Memory B cell (primary cell): ENCODE measurements around the gene PPL.
"Not testable (repeated sequence)": the region's sequence is repeated elsewhere in the genome, so short reads cannot be mapped to it uniquely, and the experiment has no call there.

Experiments
- ATAC-seq: fragments of 150-1000 bp; cut with Tn5 transposase; 2 replicates; pipeline ENCODE4 v1.10.0; 2021; ENCODE audit warnings: low read depth, mild to moderate bottlenecking, moderate library complexity
- DNase-seq, 2 donors: peaks; one replicate each; pipeline ENCODE4 v3.0.0; 2022; ENCODE audit warnings: low spot score in 2 of 2
- H3K27ac Mint-ChIP-seq: one replicate; pipeline ENCODE4 v1.8.0; 2022; ENCODE audit warnings: mild to moderate bottlenecking, moderate library complexity, mixed read lengths
- H3K27me3 Mint-ChIP-seq: one replicate; pipeline ENCODE4 v1.8.0; 2022; ENCODE audit warnings: mixed read lengths
- H3K36me3 Mint-ChIP-seq: one replicate; pipeline ENCODE4 v1.8.0; 2022; ENCODE audit warnings: mild to moderate bottlenecking, mixed read lengths
- H3K4me1 Mint-ChIP-seq: one replicate; pipeline ENCODE4 v1.8.0; 2022; ENCODE audit warnings: mixed read lengths
- H3K4me3 Mint-ChIP-seq: one replicate; pipeline ENCODE4 v1.8.0; 2022; ENCODE audit warnings: mild to moderate bottlenecking, moderate library complexity, mixed read lengths
- H3K9me3 Mint-ChIP-seq: one replicate; pipeline ENCODE4 v1.8.0; 2022; ENCODE audit warnings: mixed read lengths

The PPL gene

DNA sequence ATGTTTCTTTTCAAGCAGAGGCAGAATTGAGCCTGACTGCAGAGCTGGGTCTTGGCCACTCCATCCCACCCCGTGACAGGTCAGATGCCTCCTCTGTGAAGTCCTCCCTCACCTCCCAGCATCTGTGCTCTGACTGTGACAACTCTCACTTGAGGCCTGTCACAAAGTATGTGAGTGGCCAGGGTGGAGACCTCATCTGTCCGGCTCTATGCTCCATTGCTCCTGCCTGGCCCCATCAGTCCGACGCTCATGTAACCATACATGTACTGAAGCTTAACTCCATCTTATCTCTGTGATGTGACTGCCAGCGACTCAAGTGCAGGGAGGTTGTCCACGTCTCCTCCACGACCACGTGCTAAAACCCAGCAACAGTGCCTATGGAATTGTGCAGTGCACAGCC is 3.5 kb downstream of the PPL start:
- no peak for DNase-seq
- Mint-ChIP-seq H3K36me3 (peaks cover 2% of the 10 kb centered on the region), H3K27me3 (peaks cover 24% of the 10 kb centered on the region), H3K9me3 (peaks cover 3% of the 10 kb centered on the region), H3K27ac (no peak overlapping the region), H3K4me1 (peaks cover 6% of the 10 kb centered on the region), H3K4me3 (no peak overlapping the region)
- ATAC-seq: no peak

DNA sequence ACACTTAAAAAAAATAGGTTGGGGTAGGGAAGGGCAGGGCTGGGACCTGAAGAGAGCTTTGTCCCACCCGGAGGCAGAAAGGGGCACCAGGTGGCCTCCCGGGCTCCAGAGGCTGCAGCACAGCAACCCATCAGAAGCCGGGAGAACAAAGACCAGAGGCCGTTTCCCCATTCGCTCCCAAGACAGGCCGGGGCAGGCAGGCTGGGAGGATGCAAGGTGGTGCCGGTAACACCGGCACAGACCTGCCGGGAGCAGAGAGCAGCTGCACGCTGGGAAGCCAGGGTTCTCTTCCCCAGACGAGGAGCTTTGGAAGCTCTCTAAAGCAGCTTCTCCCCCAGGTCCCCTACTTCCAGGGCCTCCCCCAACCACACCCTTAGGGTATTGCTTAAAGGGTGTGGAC is 5.6 kb downstream of the PPL start:
- ATAC-seq (no peak), DNase-seq (no peak)
- peaks cover 16% of the 10 kb centered on the region for H3K27me3 Mint-ChIP-seq
- peaks cover under 1% of the 10 kb centered on the region for H3K4me1 Mint-ChIP-seq
- H3K36me3 Mint-ChIP-seq: peaks cover 8% of the 10 kb centered on the region
- no peak overlapping the region for H3K27ac Mint-ChIP-seq
- H3K9me3 Mint-ChIP-seq: peaks cover 9% of the 10 kb centered on the region
- H3K4me3 Mint-ChIP-seq: no peak overlapping the region

DNA sequence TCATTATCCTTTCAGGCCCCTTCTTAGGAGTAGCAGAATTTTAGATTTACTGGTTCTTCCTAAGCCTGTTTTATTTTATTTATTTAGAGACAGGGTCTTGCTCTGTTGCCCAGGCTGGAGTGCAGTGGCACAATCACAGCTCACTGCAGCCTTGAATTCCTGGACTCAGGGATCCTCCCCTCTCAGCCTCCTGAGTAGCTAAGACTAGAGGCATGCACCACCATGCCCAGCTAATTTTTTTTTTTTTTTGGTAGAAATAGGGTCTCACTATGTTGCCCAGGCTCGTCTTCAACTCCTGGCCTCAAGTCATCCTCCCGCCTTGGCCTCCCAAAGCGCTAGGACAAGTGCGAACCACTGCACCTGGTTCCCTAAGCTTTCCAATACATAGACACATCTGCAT is 7.3 kb downstream of the PPL start:
- not testable (repeated sequence) for H3K27ac Mint-ChIP-seq, H3K4me1 Mint-ChIP-seq, H3K36me3 Mint-ChIP-seq, H3K9me3 Mint-ChIP-seq, H3K4me3 Mint-ChIP-seq, ATAC-seq, DNase-seq
- peaks cover 13% of the 10 kb centered on the region for H3K27me3 Mint-ChIP-seq

DNA sequence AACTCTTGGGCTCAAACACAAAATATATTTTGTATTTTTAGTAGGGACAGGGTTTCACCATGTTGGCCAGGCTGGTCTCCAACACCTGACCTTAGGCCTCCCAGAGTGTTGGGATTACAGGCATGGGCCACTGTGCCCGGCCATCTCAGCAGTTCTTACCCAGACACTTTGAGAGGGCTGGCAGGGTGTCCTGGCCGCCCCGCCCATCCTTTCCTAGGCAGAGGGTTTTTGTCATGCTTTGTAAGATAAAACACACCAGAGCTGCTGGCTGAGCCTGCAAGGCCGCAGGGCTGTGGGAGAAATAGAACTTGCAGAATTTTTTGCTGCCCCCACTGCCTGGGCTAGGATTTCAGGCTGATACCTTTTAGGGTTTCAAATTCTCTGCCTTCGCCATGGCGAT is 8.7 kb downstream of the PPL start:
- Mint-ChIP-seq H3K9me3 (peaks cover 9% of the 10 kb centered on the region), H3K4me3 (no peak overlapping the region), H3K36me3 (peaks cover 8% of the 10 kb centered on the region), H3K27ac (no peak overlapping the region), H3K4me1 (no peaks in the 10 kb centered on the region), H3K27me3 (peaks cover 7% of the 10 kb centered on the region)
- no peak for DNase-seq
- ATAC-seq: no peak

DNA sequence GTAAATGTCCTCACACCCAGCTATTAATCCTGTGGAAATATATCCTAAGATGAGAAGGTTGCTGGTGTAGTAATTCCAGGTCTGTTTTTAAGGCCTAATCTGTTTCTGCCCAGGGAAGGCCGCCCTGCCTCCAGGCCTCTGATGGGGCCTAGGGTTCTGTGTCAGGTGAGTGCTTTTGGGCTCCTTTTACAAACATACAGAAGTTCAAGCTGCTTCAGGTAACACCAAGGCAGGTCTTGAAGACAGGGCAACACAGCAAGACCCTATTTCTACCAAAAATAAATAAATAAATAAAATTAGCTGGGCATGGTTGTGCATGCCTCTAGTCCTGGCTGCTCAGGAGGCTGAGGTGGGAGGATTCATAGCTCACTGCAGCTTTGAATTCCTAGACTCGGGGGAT is 9.3 kb downstream of the PPL start:
- DNase-seq (no peak), ATAC-seq (no peak)
- Mint-ChIP-seq H3K36me3 (peaks cover 8% of the 10 kb centered on the region), H3K4me1 (no peaks in the 10 kb centered on the region), H3K27me3 (peaks cover 9% of the 10 kb centered on the region), H3K9me3 (peaks cover 9% of the 10 kb centered on the region), H3K27ac (no peak overlapping the region), H3K4me3 (no peak overlapping the region)

DNA sequence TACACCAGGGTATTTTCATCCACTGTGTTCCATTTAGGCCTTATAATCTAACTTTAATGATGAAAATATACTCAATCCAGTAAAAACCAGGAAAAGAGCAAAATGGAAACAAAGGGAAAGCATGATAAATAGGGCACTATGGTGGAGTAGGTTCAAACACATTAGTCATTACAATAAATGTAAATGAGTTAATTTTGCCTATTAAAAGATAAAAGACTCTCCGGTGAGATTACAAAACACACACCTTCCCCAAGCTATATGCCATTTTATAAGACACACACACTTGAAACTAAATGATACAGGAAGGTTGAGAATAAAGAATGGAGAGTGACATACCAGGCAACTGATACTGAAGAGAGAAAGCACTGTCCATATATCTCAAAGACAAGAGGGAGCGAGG is 10.0 kb downstream of the PPL start:
- Mint-ChIP-seq H3K36me3 (peaks cover 8% of the 10 kb centered on the region), H3K27me3 (peaks cover 9% of the 10 kb centered on the region), H3K27ac (no peak overlapping the region), H3K4me1 (no peaks in the 10 kb centered on the region), H3K9me3 (peaks cover 9% of the 10 kb centered on the region), H3K4me3 (no peak overlapping the region)
- DNase-seq (no peak), ATAC-seq (no peak)

DNA sequence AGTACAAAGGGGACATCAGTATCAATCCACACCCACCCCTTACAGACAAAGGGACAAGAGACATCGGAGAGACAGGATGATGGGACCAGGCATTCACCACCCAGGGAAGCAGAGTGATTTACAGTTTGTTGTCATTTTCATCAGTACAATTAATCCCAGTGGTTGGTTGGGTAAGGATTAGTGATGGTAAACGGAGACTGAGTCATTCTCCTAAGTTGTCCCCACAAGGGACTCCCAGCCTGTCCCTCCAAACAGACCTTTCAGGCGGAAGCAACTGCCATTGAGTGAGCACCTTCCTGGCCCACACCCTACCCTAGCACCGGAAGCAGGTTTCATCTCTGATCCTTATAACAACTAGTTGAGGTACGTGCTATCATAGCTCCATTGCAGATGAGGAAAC is 11.2 kb downstream of the PPL start:
- H3K36me3 Mint-ChIP-seq: peaks cover 8% of the 10 kb centered on the region
- peaks cover 8% of the 10 kb centered on the region for H3K27me3 Mint-ChIP-seq
- no peak for DNase-seq
- H3K9me3 Mint-ChIP-seq: peaks cover 9% of the 10 kb centered on the region
- H3K4me1 Mint-ChIP-seq: no peaks in the 10 kb centered on the region
- H3K27ac Mint-ChIP-seq: no peak overlapping the region
- H3K4me3 Mint-ChIP-seq: no peak overlapping the region
- no peak for ATAC-seq

DNA sequence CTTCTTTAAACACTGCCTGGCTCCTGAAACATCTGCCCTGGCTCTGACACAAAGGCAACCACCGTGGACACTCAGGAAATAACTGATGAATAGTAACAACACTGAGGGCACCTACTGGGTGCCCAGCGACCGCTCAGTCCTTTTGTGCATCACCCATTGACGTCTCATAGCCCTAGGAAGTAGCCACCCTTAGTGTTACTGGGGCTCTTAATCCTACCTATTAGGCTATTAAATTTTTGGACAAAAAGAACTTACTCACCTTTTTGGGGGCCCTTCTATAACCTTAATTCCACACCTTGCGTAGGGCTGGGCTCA is 11.7 kb downstream of the PPL start:
- H3K9me3 Mint-ChIP-seq: peaks cover 9% of the 10 kb centered on the region
- H3K4me3 Mint-ChIP-seq: no peak overlapping the region
- ATAC-seq: no peak
- H3K4me1 Mint-ChIP-seq: no peaks in the 10 kb centered on the region
- DNase-seq: no peak
- H3K27ac Mint-ChIP-seq: no peak overlapping the region
- H3K36me3 Mint-ChIP-seq: peaks cover 6% of the 10 kb centered on the region
- peaks cover 4% of the 10 kb centered on the region for H3K27me3 Mint-ChIP-seq

DNA sequence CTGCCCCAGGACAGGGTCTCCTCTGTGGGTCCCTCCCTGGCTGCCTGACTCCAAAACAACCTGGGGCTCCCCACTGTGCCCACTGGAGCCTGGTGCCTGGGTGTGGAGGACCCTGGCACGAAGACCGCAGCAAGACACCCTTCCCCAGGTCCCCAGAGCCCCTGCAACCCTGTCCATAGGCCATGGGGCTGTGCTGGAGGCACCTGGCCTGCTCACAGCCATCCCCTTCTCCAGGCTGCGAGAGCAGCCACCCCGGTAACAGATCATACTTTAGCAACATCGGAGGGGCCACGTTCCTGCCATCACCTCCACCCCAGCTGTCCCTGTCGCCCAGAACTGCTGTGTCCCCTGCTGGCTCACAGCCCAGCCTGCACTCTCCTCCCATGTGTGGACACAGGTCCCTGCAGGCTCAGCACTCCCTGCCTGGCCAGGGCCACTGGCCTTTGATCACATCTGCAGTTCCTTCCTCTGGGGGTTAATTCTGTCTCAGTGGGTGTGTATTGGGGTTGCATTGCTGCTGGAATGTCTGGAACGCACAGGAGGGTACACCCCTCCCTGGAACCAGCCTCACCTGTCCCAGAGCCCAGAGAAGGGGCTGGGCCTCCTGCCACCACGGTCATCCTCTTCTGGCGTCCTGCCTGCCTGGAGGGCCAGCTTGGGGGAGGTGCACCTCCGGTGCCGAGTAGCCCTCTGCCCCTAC is 12.2 kb downstream of the PPL start:
- H3K9me3 Mint-ChIP-seq: peaks cover 9% of the 10 kb centered on the region
- ATAC-seq (no peak), DNase-seq (no peak)
- H3K4me3 Mint-ChIP-seq: no peak overlapping the region
- no peak overlapping the region for H3K27ac Mint-ChIP-seq
- H3K4me1 Mint-ChIP-seq: no peaks in the 10 kb centered on the region
- H3K27me3 Mint-ChIP-seq: peaks cover 4% of the 10 kb centered on the region
- peaks cover 6% of the 10 kb centered on the region for H3K36me3 Mint-ChIP-seq

DNA sequence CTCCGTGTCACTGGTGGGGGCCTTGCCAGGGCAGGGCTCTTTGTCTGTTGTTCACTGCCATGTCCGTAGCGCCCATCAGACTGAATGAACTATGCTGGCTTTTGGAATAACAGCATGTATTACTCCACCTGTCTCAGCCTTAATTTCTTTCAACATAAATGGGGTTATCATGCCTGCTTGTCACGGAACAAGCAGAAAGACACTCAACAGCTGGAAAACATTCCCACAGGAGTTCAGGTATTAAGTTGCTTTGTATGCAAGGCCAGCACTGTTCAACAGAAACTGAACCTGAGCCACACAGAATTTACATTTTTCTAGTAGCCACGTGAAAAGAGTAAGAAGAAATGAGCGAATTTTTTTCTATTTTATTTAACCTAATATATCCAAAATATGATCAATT is 13.1 kb downstream of the PPL start:
- no peak overlapping the region for H3K4me3 Mint-ChIP-seq
- H3K27ac Mint-ChIP-seq: no peak overlapping the region
- H3K36me3 Mint-ChIP-seq: peaks cover 6% of the 10 kb centered on the region
- ATAC-seq (no peak), DNase-seq (no peak)
- no peaks in the 10 kb centered on the region for H3K4me1 Mint-ChIP-seq
- H3K27me3 Mint-ChIP-seq: peaks cover 7% of the 10 kb centered on the region
- peaks cover 6% of the 10 kb centered on the region for H3K9me3 Mint-ChIP-seq

DNA sequence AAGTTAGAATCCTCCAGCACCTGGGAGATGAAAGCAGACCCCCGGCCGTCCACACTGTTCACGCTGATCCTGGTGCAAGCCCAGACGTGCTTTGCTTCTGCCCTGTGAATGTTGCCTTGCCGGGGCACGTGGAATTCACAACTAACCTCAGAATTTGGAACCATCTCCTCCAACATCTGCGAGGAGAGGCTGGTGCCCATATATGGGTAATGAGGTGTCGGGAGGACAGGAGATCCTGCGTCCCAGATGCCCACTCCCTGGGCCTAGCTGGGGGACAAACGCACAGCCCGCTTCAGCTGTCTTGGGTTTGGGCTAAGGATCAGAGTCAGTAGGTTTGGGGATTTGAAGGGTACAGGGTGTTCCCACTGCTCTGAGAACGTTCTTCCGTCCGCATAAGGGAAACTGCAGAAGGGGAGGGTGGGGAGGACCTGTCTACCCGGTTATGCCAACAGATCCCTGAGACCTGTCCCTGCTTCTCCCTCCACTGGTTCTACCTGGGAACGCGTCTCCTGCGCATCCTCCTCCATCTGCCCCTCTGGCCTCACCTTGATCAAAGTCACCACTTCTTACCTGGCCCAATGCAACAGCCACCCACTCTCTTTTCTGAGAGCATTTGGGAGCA is 14.1 kb downstream of the PPL start:
- Mint-ChIP-seq H3K4me3 (no peak overlapping the region), H3K27me3 (peaks cover 7% of the 10 kb centered on the region), H3K9me3 (peaks cover 6% of the 10 kb centered on the region), H3K36me3 (peaks cover 6% of the 10 kb centered on the region), H3K27ac (no peak overlapping the region), H3K4me1 (no peaks in the 10 kb centered on the region)
- ATAC-seq (no peak), DNase-seq (no peak)

DNA sequence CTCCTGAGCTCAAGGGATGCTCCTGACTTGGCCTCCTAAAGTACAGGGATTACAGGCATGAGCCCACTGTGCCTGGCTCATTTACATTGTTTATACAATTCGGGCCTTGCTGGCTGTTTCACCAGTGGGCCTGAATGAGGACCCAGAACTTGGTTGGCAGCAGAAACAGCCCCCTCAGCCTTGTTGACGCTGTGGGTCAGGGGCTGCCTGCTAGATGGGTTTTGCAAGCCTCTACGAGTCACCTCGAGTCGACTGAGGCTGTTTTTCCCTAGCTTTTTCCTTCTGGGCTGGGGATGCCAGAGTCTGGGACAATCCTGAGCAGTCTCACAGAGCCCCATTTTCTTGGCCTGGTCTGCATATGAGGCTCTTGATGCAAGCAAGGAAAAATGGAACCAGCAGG is 16.1 kb downstream of the PPL start:
- H3K9me3 Mint-ChIP-seq: no peaks in the 10 kb centered on the region
- H3K4me1 Mint-ChIP-seq: no peaks in the 10 kb centered on the region
- no peak overlapping the region for H3K27ac Mint-ChIP-seq
- H3K27me3 Mint-ChIP-seq: peaks cover 7% of the 10 kb centered on the region
- H3K36me3 Mint-ChIP-seq: no peaks in the 10 kb centered on the region
- DNase-seq (no peak), ATAC-seq (no peak)
- no peak overlapping the region for H3K4me3 Mint-ChIP-seq

DNA sequence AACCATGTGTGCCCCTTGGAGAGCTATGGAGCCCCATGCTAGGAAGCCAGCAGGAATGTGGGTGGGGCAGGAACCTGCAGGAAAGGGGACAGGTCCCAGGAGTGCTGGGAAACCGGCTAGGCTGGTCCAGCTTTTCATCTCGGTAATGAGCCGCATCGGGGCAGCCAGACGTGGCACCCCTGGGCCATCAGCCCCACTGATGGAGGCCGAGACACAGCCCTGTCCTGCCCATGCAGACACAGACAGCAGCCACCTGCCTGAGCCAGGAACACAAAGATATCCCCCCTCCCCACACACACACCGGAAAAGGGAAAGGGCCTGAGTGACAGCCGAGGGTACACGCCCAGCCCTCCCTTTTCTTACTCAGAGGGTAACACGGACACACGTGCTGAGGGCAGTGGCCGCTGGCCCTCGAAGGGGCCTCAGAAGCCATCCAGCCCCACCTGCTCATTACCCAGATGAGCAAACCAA is 18.1 kb downstream of the PPL start:
- no peak for ATAC-seq
- Mint-ChIP-seq H3K27ac (no peak overlapping the region), H3K36me3 (no peaks in the 10 kb centered on the region), H3K9me3 (no peaks in the 10 kb centered on the region), H3K4me3 (no peak overlapping the region), H3K27me3 (peaks cover 5% of the 10 kb centered on the region), H3K4me1 (no peaks in the 10 kb centered on the region)
- DNase-seq: no peak

DNA sequence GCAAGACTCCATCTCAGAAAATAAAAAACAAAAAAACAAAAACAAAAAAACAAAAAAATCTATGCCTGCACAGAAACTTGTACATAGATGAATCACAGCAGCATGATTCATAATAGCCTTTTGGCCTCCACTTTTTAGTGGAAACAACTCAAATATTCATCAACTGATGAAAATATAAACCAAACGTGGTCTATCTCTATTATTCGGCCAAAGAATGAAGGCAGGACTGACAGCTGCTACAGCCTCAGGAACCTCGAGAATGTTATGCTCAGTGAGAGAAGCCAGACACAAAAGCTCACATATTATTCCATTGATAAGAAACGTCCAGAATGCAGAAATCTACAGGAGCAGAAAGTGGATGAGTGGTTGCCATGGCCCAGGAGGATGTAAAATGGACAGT is 19.8 kb downstream of the PPL start:
- no peak overlapping the region for H3K27ac Mint-ChIP-seq
- H3K27me3 Mint-ChIP-seq: peaks cover 3% of the 10 kb centered on the region
- ATAC-seq (no peak), DNase-seq (no peak)
- H3K4me1 Mint-ChIP-seq: no peaks in the 10 kb centered on the region
- H3K36me3 Mint-ChIP-seq: no peaks in the 10 kb centered on the region
- no peak overlapping the region for H3K4me3 Mint-ChIP-seq
- no peaks in the 10 kb centered on the region for H3K9me3 Mint-ChIP-seq

DNA sequence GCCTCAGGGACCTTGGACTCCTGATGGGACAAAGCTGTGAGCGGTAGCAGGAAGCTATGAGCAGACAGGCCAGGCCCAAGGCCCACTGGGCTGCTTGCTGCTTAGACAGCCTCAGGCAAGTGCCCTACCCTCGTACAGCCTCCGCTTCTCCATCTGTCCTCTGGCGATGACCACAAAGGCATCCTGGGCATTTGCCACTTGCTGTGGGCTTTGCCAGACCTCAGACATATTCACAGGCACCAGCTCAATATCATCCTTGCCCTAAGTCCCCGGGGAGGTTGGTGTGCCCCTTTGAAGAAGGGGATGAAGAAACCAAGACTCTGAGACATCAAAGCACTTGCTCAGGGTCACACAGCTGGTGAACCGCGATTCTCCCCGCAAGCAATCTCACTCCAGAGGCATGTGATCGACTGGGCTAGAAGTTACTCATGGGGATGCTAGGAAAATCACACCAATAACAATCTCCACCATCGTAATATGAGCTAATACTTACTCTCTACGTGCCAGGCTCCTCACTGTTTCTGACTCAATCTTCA is 21.7 kb downstream of the PPL start:
- peaks cover 3% of the 10 kb centered on the region for H3K27me3 Mint-ChIP-seq
- no peaks in the 10 kb centered on the region for H3K4me1 Mint-ChIP-seq
- no peaks in the 10 kb centered on the region for H3K9me3 Mint-ChIP-seq
- H3K27ac Mint-ChIP-seq: no peak overlapping the region
- DNase-seq (no peak), ATAC-seq (no peak)
- no peaks in the 10 kb centered on the region for H3K36me3 Mint-ChIP-seq
- no peak overlapping the region for H3K4me3 Mint-ChIP-seq
